Pons (tissue), 1 donor: ENCODE results near the gene EMX1.

Source experiments
- DNase-seq: peaks from one replicate; pipeline ENCODE4 v3.0.0-alpha.2; 2016; ENCODE audit warnings: low spot score

EMX1 gene

DNA sequence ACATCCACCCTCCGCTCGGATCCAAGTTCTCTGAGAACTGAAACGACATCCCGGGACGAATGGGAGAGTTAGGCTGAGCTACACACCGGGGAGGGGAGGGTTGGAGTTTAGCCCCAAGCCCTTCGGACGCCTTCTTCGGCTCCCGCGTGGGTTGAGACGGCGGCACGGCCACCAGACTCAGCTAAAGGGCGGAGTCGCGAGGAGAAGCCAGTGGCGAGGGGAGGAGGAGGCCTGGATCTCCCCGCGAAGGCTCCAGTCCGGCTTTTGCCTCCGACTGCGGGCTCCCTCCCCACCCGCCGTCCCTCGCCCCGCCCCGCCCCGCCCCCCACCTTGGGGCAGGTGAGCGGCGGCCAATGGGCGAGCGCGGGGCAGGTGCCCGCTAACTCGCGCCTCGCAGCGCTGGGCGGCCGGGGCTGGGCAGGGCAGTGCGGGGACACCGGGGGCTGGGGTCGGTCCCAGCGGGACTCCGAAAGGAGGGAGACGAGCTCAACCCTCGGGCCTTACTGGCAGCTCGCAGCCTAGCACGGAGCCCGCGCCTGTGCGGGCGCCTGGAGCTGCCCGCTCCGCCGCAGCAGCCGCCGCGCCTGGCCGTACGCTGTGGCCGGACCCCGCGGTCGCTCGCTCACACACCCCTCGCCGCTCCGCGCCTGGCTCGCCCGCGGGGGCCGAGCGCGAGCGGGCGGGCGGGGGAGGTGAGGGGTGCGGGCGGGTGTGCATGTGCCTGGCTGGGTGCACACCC, at the start of gene EMX1:
Gene EMX1 (plus strand): TSS at position 382 of the 739 bp plus-strand sequence. CDS start 334 bp downstream, at position 716.
- DNase-seq: no peak

DNA sequence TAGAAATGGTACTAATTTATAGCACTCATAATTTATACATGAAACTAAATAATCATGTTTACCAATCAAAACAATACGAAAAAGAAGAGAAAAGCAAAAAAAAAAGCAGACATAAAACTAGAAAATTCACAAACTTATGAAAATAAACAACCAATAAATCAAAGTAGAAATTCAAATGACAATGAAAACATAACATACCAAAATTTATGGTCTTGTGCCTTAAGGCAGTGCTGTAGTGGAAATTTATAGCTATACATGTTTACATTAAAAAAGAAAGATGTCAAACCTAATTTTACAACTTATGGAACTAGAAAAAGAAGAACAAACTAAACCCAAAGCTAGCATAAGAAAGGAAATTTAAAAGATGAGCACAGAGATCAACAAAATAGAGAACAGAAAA, 46.3 kb upstream of the EMX1 start:
- DNase-seq: no peak

DNA sequence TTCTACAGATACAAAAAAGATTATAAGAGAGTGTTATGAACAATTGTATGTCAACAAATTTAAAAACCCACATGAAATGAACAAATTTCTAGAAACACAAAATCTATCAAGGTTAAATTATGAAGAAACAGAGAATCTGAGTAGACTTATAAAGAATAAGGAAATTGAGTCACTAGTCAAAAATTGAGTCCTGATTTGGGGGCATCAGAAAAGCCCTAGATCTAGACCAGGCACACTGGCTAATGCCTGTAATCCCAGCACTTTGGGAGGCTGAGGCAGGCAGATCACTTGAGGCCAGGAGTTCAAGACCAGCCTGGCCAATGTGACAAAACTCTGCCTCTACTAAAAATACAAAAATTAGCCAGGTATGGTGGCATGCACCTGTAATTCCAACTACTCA, 45.4 kb upstream of the EMX1 start:
- no peak for DNase-seq

DNA sequence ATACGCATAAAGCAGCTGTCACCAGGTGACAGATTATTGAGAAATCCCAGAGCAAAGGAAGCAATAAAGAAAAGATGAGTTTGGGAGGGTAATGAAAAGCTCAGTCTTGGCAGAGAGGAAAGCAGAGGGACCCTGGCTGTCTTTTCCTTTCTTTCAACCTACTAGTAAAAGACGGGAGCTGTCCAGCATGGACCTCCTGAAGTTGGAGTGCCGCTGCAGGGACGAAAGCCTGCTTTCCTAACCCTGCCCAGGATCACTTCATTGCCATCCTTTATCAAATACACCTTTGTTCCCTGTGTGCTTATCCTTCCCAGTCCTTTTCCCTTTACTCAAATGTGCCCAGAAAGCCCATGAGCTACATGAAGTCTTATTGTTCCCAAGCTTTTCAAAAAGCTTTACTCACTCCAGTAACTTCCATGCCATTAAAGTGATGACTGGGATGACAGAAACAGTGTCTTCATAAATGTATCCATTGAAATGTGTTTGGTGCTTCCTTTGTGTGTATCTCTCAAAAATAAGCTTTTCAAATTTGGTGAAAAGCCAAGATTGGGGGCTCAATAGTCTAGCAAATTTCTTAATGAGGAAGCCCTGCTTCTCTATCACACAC, 33.9 kb upstream of the EMX1 start:
- DNase-seq: no peak

DNA sequence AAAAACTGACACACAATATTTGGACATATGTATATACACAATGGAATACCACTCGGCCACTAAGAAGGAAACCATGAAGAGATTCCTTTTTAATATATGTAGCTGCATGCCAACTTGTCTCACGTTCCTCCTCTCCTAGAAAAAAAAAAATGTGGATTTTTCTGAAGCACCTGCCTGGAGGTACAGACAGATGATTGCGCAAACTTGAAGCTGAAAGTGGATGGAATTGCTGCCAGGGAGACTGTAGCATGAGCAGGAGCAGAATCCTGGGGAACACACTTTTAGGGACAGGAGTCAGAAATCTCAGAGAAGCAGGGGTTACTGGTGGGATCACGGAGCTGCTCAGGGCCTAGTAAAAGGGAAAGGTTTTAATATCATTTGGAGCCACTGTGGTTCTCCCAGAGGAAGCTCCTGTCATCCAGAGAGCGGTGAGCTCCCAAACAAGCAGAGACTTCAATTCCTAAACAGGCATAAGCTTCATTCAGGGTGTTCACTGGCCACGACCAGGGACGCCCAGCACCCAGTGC, 30.8 kb upstream of the EMX1 start:
- DNase-seq: peak; percentile 11

DNA sequence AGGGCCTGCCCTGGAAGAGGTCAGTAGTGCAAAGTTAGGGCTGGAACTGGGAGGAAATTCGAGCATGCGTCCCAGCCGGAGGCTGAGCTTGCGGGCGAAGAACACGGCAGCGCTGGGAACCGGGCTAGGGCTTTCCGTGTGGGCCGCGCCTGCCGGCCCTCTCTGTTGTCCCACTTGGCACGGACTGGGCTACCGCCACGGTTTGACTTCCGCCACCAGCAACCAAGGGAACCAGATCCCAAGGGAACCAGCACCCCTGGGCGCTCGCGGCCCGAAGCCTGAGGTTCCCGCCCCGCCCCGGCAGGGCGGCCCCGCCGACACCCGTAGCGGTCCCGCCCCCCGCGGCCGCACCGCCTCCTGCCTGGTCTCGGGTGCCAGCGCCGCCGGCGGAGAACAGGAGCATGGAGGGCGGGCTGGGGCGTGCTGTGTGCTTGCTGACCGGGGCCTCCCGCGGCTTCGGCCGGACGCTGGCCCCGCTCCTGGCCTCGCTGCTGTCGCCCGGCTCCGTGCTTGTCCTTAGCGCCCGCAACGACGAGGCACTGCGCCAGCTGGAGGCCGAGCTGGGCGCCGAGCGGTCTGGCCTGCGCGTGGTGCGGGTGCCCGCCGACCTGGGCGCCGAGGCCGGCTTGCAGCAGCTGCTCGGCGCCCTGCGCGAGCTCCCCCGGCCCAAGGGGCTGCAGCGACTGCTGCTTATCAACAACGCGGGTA, 30.1 kb upstream of the EMX1 start, which contains the start of gene SPR:
Gene SPR (plus strand): TSS at position 377 of the 708 bp plus-strand sequence. CDS start 25 bp downstream, at position 402.
- peak; percentile 56 for DNase-seq

DNA sequence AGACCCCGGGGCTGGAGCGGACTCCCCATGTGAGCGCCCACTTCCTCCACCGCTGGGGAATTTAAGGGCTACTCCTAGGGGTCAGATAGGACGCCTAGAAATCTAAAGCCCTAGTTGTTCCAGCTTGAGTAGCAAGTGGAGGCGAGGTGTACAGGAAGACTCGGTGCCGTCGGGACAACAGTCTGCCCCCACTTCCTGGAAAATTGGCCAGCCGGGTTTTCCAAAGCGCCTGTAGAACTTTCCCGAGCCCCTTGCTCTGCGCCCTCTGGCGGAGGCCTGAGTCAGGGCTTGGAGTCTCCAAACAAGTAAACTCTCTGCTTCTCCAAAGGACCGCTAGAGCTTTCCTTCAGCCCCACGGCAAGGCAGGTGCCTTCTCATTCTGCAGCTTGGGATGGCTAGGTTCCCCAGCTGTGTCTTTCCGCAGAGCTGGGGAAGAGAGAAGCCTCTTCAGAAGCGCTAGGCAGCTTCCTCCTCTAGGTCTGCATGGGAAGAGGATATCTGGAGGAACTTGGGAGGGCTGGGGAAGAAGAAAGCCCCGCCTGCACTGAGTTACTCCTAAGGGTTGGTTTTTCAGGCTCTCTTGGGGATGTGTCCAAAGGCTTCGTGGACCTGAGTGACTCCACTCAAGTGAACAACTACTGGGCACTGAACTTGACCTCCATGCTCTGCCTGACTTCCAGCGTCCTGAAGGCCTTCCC, 29.4 kb upstream of the EMX1 start:
- peak; percentile 83 for DNase-seq

DNA sequence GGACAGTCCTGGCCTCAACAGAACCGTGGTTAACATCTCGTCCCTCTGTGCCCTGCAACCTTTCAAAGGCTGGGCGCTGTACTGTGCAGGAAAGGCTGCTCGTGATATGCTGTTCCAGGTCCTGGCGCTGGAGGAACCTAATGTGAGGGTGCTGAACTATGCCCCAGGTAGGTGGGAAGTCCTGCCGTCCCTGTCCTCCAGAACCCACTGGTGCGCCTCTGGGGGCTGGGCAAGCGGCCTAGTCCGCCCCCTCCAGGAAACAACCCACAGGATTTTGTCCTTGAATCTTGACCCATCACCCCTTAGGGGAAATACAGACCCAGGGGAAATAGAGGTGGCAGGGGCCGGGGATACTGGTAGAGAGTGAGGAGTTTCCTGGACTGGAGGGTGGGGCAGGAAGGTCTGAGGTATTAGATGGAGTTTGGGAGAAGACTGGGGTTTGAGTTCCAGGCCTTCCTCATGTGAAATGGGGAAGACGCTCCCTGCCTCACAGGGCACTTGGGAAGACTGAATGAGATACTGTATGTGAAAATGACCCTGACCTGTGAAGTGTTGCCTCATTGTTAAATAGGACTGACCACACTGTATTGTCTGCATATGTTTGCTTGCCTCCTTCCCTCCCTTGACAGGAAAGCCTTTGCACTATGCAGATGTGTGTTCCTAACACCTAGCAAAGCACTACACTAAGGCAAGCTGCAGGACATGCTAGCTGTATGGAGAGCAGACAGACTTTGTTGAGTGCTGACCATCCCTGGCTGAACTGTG, 28.7 kb upstream of the EMX1 start:
- DNase-seq: no peak

DNA sequence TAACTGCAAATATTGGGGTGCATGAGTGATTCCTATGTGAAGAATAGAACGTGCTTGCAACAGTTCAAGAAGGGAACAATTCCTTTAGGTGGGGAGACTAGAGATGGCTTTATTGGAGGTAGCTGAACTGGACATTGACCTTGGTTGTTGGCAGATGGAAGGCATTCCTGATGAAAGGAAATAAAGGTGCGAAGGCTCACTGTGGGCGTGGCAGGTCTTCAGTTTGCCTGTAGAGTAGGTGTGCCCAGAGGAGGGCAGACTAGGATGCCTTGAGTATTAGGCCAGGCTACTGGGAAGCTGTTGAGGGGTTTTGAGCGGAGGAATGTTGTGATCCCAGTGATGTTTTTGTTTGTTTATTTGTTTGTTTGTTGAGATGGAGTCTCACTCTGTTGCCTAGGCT, 27.3 kb upstream of the EMX1 start:
- DNase-seq: no peak

DNA sequence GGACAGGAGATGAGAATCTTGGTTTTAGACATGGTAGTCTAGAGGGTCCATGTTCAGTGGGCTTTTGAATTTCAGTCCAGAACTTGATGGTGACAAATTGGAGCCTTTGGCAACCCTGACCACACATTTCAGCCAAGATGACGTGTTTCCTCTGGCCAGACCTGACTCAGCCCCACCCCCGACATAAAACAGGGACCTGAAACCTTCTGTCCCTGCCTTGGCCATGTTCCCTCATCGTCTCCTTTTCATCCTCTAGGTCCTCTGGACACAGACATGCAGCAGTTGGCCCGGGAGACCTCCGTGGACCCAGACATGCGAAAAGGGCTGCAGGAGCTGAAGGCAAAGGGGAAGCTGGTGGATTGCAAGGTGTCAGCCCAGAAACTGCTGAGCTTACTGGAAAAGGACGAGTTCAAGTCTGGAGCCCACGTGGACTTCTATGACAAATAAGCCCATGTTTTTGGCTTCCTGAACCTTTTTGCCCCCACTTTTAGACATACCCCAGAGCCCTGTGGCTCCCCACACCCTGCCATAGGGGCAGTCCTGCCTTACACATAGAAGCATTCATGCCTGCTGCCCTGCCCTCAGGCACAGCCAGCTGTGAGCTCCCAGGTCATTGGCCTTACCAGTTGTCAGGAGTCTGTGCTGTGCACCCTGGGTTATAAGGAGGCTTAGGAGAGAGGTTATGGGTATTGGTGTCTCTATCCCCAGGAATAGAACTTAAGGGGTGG, 26.1 kb upstream of the EMX1 start:
- no peak for DNase-seq

DNA sequence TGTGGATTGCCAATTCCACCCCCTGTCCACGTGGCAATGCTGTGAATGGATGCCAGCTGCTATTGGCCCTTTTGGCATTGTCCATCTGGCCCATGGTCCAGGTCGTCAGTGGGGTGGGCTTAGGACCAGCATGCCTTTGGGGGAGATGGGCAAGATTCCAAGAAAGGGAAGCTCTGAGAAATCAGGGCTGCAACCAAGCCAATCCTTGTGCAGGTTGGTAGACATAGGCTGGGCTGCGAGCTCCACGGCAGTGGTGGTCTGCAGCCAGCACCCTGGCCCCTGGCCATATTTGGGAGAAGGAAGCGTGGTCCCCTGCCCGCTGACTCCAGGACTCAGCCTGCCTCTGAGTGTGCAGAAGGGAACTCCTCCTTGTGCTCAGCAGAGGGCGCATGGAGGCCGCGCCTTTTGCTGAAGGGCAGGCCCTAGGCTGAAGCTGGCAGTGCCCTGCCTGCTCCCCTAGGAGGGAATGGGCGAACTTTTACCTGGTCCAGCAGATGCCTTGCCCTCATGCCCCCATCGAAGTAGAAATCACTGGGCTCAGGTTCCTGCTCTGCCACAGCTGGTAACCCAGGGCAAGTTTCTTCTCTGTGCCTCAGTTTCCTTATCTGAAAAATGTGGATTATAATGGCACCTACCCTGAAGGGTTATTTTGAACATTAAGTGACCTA, 24.7 kb upstream of the EMX1 start:
- peak; percentile 65 for DNase-seq

DNA sequence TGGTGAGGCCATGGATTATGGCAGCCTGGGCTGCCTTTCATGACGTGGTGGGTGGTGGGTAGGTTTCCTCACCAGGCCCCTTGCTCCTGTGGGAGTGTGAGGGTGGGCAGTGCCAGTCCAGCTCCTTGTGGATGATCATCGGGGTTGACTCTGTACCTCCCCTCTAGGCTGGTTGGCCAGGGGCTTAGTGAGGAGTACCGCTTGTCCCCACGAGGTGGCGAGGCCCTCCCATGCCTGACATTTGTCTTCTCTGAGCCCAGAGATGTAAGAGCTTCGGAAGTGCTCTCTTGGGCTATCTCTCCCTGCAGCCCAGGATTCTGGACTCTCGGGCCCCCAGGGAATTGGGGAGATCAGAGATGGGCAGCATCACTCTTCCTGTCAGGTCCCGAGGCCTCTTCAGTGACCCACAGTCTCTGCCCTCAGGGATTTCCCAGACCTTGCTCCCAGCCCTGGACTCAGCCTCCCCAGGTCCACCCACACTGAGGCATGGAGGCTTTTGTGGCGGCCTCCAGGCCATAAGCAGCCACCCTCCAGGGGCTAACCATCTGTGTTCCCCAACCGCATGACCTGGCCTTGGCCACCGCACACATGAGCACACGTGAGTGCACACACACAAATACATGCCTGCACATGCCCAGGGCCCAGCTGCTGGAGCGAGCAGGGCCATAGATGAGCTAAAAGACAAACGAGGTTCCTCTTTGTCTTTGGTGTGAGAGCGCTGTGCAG, 23.6 kb upstream of the EMX1 start:
- no peak for DNase-seq

DNA sequence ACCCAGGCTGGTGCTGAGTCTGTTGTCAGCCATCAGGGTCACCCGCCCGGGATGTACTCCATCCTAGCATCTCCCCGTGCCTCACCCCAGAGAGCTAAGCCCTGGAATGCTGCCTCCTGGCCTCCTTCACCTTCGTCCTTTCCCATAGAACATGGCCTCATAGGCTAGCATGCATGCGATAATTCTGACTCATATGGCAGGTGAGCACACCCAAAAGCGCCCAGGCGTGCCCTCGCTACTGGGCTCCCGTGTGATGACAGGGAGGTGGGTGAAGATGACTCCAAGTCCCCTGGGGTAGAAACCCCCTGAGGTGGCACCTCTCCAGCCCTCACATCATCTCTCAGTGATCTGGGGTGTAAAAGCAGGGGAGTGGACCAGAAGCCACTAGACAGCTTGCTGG, 22.8 kb upstream of the EMX1 start:
- DNase-seq: no peak

DNA sequence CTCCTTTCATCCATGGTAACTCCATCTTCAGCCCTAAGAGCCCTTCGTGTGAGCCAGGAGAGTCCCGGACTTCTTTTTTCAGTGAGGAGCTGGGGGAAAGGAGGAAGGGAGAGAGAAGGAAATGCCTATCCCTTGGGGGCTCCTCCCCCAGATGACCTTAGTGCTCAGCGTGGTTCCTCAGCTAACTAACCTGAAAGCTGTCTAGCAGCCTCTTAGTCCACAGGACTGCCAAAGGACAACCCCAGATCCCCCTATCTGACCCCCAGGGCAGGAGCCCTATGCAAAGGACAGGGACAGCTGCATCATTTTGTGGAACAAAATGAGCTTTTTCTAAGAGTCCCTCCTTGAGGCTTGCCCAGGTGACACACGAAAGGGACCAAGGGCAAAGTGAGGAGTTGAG, 22.2 kb upstream of the EMX1 start:
- DNase-seq: no peak

DNA sequence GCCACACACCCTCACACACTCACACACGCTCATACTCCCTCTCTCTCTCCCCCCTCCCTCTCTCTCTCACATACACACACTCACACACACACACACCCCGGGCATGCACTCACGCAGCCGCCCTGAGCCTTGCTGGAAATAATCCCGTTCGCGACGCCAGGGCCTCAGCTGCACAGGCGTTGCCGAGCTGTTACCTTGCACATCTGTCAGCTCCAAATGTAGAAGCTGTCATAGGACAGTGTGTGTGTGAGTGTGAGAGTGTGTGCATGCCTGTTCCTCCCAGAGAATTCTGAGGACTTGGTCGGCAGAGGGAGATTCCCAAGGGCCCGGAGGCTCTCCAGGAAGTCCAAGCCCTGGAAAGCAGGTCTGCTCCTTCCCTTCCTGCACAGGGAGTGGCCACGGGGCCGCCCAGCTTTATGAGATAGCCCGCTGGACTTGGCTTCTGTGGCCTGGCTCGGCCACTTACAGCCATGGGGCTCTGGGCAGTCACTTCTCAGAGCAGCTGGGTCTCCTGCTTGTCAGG, 21.5 kb upstream of the EMX1 start:
- DNase-seq: no peak

DNA sequence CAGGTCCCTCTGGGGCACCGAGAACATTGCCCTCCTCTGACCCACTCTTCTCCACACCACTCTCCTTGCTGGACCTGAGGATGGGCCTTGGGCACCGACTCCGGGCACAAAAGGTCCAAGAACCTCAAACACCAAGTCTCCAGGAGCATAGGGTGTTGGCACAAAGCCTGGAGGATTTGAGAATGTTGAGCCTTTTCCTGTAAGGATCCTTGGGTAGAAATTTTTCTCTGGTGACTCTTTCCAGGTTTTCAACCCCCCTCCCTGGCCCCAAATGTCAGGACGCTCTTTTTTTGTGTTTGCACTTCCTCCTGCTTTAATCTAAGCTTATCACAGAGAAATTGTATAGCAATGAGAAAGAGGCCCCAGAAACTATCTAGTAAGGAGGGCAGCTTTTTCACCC, 20.9 kb upstream of the EMX1 start:
- DNase-seq: no peak

DNA sequence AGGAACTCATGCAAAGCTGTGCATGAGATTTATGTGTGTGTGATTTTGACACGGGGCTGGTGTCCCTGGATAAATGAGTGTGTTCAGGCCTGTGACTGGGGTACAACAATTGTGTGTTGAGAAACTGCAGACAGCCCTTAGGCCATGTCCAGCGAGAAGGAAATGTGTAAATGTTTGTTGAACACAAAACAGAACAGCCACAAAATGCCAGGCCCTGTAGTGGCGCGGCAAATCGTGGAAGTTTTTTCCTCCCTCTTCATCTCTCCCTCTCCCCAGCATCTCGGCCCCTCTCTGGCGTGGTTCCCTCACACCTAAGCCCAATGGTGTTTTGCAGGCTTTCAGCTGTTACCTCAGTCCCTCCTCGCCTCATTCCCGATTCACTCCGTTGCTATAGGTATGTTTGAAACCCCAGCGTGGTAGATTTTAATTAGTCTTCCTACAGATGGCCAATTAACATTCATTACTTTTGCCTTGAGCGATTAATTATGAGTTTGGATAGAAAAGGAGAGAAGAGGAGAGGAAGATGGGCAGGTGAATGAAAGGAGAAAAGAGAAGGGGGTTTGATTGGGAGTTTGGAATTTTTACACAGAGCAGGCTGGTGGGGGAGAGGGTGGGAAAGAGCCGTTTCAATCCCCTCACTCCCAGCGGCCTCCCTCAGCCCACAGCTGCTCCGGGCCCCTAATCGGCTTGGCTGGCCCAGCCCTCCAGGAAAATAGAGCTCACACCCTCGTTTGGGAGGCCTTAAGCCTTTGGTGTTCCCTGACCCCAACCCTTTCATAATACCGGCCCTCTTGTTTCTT, 19.3 kb upstream of the EMX1 start:
- DNase-seq: no peak

DNA sequence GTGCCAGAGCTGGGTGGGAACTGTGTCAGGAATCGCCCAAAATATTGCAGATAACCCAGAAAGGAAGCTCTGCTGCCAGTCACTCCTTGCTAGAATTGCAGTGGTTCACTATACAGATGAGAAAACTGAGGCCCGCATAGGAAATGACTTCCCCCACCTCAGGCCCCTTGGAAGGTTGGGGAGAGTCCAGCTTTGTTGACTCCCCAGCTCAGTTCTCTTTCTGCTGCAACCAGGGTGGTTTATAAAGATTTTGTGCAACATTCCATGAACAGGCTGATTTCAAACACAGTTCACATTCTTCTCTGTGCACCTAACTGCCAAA, 18.8 kb upstream of the EMX1 start:
- no peak for DNase-seq
